Thoracic aorta (tissue), 2 donors: ENCODE data around the gene ATXN1. TPM values are rescaled to one million over a fixed set of nuclear protein-coding genes. Genes with fewer than 3 reads are reported as not detected.
A peak's percentile ranks its signal among the peaks of the same experiment; 100 is the strongest.

Experiments
- ATAC-seq: fragments of 150-250 bp; one replicate; pipeline ENCODE4 v1.8.0; 2017; ENCODE audit warnings: low read depth; ENCODE audit not compliant: insufficient number of reproducible peaks, low FRiP score
- DNase-seq: peaks from one replicate; pipeline ENCODE4 v3.0.0-alpha.2; 2020; ENCODE audit warnings: low spot score
- H3K27ac ChIP-seq, 2 donors: fragments of 200-600 bp; sonication (generic); 1 replicate in 1 of 2; 2 replicates in 1 of 2; pipeline ENCODE4 v1.5.1; 2016; ENCODE audit warnings: mild to moderate bottlenecking in 2 of 2, moderate library complexity in 2 of 2
- H3K27me3 ChIP-seq: fragments of 200-600 bp; sonication (generic); replicated peaks from 2 replicates; pipeline ENCODE4 v1.6.0; 2016; ENCODE audit warnings: mild to moderate bottlenecking; ENCODE audit not compliant: insufficient read depth
- H3K36me3 ChIP-seq: fragments of 200-600 bp; sonication (generic); one replicate; pipeline ENCODE4 v1.5.1; 2016
- H3K4me1 ChIP-seq, 2 donors: fragments of 200-600 bp; sonication (generic); 1 replicate in 1 of 2; 2 replicates in 1 of 2; pipeline versions ENCODE4 v1.5.1 to v1.6.0; 2016; ENCODE audit warnings: low read depth in 2 of 2, mild to moderate bottlenecking in 1 of 2; ENCODE audit not compliant: control insufficient read depth in 1 of 2
- H3K4me3 ChIP-seq: fragments of 200-600 bp; sonication (generic); 2 replicates; pipeline ENCODE4 v1.5.1; 2016; ENCODE audit warnings: mild to moderate bottlenecking
- H3K9me3 ChIP-seq: fragments of 200-600 bp; sonication (generic); 2 replicates; pipeline ENCODE4 v1.5.1; 2016
- CTCF ChIP-seq: fragments of 200-600 bp; sonication (generic); IDR thresholded peaks from one replicate; pipeline ENCODE4 v1.5.1; 2019; ENCODE audit warnings: antibody characterized with exemption
- total RNA-seq, 2 donors: library from RNA; depleted of rRNA; stranded (reverse); fragments of >200 nt; gene quantifications; one replicate each; pipeline versions ENCODE4 v1.1.0 to v1.2.3, GENCODE V29; 2016

The ATXN1 gene
- total RNA-seq, 2 donors from 2014 or later: 59.8 to 62.4 TPM

- Histone ChIP-seq H3K36me3 (no peaks in the 10 kb centered on the region), H3K9me3 (no peaks in the 10 kb centered on the region), H3K27me3 (no peaks in the 10 kb centered on the region), H3K27ac (peak overlapping the region in 1 of 2 donors; percentile 9), H3K4me3 (no peak overlapping the region), H3K4me1 (peaks cover 4 to 23% of the 10 kb centered on the region in 2 donors)
- peak; percentile 86 for ATAC-seq
- DNase-seq: no peak
- no peak for TF ChIP-seq CTCF
These were observed 121.4 kb downstream of the ATXN1 start for GRCh38 chr6:16639684-16640480.

GRCh38 chr6:16637635-16638034 is 123.6 kb downstream of the ATXN1 start:
- H3K4me1 ChIP-seq: peaks cover 4 to 35% of the 10 kb centered on the region in 2 donors
- DNase-seq (no peak), ATAC-seq (no peak)
- H3K36me3 ChIP-seq: no peaks in the 10 kb centered on the region
- H3K27me3 ChIP-seq: no peaks in the 10 kb centered on the region
- H3K9me3 ChIP-seq: no peaks in the 10 kb centered on the region
- H3K27ac ChIP-seq: no peak overlapping the region
- no peak overlapping the region for H3K4me3 ChIP-seq
- TF ChIP-seq CTCF: no peak

GRCh38 chr6:16635810-16636602 is 125.3 kb downstream of the ATXN1 start:
- no peak for DNase-seq
- TF ChIP-seq CTCF: no peak
- Histone ChIP-seq H3K9me3 (no peaks in the 10 kb centered on the region), H3K4me3 (no peak overlapping the region), H3K36me3 (no peaks in the 10 kb centered on the region), H3K27me3 (no peaks in the 10 kb centered on the region), H3K27ac (no peak overlapping the region), H3K4me1 (peaks cover 4 to 35% of the 10 kb centered on the region in 2 donors)
- ATAC-seq: no peak

GRCh38 chr6:16635291-16635809 is 125.9 kb downstream of the ATXN1 start:
- DNase-seq (no peak), ATAC-seq (no peak)
- H3K9me3 ChIP-seq: no peaks in the 10 kb centered on the region
- H3K36me3 ChIP-seq: no peaks in the 10 kb centered on the region
- no peak overlapping the region for H3K27ac ChIP-seq
- H3K4me1 ChIP-seq: peaks cover 4 to 35% of the 10 kb centered on the region in 2 donors
- no peak for TF ChIP-seq CTCF
- H3K4me3 ChIP-seq: no peak overlapping the region
- H3K27me3 ChIP-seq: no peaks in the 10 kb centered on the region

- no peak for DNase-seq
- no peak for ATAC-seq
- no peak for TF ChIP-seq CTCF
These were observed 126.4 kb downstream of the ATXN1 start for GRCh38 chr6:16634855-16635254.

More at GRCh38 chr6:16634855-16635254, 126.4 kb downstream of the ATXN1 start:
- Histone ChIP-seq H3K27ac (no peak overlapping the region), H3K27me3 (no peaks in the 10 kb centered on the region), H3K36me3 (no peaks in the 10 kb centered on the region), H3K4me3 (no peak overlapping the region), H3K9me3 (no peaks in the 10 kb centered on the region), H3K4me1 (peaks cover 4 to 35% of the 10 kb centered on the region in 2 donors)
